ENCODE results near the gene DOCK10.
"Not testable (repeated sequence)": the region's sequence is repeated elsewhere in the genome, so short reads cannot be mapped to it uniquely, and the experiment has no call there.

The DOCK10 gene

DNA sequence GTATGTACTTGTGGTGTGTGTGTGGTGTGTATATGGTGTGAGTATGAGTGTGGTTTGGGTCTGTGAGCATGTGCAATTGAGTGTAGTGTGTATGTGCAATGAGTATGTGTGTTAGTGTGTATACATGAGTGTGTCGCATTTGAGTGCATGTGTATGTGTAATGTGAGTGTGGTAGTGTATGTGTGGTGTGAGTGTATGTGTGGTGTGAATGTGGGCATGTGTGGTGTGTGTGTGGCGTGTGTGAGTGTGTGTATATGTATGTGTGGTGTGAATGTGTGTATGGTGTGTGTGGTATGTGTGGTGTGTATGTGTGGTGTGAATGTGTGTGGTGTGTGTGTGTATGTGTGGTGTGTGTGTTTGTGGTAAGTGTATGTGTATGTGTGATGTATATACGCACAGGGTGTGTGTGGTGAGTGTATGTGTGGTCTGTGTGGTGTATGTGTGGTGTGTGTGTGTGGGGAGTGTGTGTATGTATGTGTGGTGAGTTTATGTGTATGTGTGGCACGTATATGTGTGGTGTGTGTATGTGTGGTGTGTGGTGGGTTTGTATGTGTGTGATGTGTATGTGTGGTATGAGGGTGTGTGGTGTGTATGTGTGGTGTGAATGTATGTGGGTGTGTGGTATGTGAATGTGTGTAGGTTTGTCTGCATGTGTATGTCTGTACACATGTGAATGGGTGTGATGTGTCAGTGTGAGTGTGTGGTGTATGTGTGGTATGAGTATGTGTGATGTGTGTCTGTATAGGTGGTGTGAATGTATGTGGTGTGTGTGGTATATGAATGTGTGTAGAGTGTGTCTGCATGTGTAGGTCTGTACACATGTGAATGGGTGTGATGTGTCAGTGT is 123.4 kb downstream of the DOCK10 start:
- no peak for DNase-seq (ENCODE audit: low read depth)

DNA sequence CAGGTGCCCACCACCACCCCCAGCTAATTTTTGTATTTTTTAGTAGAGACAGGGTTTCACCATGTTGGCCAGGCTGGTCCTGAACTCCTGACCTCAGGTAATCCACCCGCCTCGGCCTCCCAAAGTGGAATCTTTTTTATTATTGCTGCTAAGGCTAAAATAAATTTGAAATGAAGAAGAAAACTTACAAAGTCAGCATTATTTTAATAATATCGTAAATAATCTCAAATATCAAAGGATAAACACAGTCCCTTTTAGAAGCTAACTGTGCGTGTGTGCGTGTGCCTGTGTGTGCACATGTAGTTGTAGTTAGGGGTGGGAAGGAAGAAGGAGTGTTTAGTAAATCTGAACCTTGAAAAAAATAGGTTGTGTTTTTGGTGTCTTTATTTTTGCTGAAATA is 125.0 kb downstream of the DOCK10 start:
- not testable (repeated sequence) for DNase-seq (ENCODE audit: low read depth)

DNA sequence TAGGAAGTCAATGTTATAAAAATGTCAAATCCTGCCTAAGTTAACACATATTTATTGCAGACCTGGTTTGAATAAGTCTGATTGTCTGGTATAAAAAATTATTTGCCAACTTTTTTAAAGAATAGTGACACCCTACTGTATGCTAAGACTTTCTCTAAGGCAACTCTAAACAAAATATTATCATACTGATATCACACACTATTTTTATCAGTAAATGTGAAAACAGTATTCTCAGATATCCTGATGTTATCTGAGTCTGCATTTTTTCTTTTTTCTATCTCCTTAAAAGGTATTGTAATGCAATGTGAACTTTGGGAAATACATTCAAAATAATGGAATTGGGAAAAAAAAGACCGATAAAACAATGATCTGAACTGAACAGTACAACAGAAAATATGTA is 127.1 kb downstream of the DOCK10 start:
- no peak for DNase-seq (ENCODE audit: low read depth)

DNA sequence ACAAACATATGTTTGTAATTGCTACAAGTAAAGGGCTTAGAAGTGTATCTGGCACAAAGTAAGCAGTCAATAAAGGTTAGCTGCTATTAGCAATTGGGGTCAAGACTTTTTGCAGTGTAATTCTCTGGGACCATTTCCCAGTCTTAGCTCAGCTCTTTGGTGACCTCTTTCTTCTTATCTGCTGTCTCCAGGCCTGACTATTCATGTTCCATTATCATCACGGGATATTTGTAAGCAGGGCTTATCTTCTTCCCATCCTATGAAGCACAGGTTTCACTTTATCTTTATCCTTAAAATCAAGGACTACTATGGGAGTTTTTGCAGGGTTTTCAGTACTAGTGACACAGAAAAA is 131.7 kb downstream of the DOCK10 start:
- DNase-seq (ENCODE audit: low read depth) = no peak

DNA sequence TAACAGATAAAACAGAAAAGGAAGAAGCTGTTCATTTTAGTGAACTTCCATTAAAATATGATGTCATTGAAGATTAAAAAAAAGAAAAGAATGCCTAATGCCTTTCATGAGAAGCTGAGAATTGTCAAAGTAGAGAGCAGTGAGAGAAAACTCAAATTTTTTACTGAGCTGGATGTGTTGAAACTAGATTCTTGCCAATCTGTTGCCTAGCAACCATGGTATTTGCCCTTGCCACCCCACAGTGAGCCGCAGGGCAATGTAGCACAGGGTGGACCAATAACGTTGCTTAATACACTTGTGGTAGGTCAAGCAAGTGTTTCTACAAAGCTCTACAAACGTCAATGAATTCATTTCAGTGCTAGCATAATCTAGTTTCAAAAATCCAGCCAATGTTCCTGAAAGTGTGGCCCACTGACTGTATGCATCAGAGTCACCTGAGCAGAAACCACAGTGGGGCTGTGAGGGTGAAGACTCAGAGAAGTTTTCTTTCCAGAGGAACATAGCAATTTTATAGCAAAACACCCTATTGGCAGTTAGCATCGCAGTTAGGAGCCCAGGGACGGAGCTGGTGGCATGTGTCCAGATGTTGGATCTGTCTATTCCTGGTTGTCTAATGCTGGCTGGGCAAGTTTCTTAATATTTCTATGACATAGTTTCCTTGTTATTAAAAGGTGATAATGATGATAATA is 132.2 kb downstream of the DOCK10 start:
- DNase-seq (ENCODE audit: low read depth) = no peak

DNA sequence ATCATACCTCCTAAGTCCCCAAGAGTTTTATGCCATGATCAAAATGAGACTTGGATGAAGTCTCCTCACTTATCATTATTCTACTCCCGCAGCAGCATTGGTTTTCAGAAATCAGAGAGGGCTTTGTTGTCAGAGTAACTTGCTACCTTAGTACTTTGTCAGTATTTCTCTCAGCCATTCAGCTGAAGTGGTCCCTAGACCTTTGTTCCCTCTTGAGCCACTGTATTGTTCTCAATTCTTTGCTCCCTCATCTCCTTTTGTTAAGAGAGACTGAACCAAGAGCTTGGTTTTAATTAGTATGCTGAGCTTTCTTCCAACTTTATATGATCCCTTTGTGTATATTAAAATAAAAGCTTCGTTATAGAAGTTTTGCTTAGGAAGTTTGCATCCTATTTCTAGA is 133.4 kb downstream of the DOCK10 start:
- no peak for DNase-seq (ENCODE audit: low read depth)

DNA sequence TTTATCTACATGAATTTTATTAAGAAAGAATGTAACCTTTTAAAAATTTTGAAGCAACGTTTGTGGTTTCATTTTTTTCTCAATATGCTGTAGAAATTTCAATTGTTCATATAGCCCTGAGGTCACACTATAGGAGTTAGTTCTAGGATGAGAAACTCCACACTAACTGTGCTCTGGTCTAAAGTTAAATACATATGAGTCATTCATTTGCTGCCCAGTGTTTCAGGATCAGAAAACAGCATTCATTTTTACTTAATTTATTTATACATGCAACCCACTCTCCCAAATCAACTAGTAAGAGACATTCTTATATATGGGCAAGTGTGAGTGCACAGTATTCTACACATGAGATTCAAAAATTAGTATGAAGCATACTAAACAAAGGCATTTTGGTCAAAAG is 137.9 kb downstream of the DOCK10 start:
- DNase-seq (ENCODE audit: low read depth) = no peak

DNA sequence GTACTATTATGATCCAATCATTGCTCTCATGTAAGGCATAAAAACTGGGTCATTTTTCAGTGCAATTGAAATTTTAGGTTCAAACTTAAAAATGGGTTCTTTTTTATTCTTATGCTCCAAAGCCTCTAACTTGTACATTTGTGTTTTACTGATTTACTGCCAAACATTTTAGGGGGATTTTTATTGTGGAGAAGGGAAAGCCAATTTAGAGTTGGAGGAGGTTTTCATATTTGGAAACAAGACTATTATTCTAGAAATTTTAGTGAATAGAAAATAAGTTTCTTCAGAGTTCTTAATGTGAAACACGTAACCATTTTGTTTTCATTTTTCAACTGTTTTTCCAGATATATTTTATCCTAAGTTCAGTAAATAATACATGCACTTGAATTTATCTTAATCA is 138.6 kb downstream of the DOCK10 start:
- no peak for DNase-seq (ENCODE audit: low read depth)

DNA sequence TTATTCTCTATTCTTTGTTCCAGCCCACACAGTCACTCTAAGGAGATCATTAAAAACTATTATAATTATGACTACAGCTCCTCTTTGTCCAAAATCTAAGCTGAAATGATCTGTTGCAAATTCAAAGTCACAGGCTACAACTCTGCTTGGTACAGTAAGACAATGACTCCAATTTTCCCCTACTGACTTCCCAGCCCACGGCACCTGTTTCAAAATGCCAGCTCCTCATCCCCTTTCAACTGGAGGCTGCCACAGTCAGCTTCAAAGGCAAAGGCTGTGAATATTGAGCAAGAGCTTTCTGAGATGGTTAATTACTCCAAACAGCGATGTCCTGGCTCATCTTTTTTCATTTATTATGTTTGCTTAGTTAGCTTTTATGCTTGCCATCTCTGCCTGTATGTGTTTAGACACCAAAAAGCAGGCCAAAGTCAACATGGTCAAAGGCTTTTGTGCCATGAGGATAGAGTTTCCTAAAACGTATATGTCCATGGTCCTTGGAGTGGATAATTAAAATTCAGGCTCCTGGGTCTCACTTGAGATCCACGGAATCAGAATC is 141.1 kb downstream of the DOCK10 start:
- DNase-seq (ENCODE audit: low read depth) = no peak

DNA sequence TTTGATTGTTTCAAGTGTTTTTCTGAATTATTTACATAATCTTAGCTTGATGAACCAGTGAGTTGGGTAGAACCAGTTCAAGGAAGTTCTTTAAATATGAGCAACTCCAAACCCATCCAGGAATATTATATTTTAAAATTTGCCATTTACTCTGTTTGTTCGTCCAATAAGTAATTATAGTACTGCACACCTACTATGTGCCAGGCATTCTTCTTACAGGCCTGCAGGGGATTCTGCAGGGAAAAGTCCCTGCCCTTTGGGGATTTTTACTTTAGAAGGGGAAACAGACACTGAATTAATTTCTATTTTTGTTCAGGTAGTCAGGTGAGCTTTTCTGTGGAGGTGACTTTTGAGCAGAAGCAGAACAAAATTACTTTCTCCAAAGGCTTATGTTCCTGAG is 146.9 kb downstream of the DOCK10 start:
- no peak for DNase-seq (ENCODE audit: low read depth)

DNA sequence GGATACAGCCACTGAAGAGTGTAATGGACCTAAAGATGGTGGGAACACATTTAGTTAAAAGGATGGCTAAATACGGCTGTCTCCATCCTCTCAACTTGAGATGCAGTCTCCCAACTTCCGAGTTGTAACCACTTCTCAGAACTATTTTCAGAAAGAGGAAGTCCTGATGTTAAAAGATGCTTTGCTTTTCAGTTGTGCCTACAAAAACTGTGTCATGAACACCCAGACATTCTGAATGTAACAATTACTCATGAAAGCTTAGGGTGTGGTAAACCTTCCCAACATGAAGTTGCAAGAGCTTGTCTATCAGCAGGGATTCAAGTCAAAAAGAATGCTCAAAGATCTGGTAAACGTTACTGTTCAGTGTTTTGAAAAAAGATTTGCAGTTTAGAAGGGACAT is 147.9 kb downstream of the DOCK10 start:
- no peak for DNase-seq (ENCODE audit: low read depth)

DNA sequence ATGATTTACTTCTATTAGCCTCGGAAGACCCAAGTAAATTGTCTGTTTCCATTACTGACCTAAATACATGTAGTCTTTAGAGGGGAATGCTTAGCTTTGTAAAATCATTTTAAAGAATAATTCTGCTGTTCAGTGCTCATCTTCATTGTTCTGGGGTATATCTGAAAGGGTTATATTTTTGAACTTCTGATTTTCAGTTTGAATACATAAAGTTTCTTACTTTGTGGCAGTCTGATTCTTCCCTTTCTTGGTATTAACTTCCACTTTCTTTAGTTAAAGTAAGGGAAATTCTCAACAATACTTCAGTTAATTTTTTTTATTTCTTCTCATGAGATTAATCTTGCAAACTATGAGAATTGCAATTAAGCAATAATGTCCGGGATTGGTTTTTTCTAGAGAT is 148.4 kb downstream of the DOCK10 start:
- DNase-seq (ENCODE audit: low read depth) = no peak

DNA sequence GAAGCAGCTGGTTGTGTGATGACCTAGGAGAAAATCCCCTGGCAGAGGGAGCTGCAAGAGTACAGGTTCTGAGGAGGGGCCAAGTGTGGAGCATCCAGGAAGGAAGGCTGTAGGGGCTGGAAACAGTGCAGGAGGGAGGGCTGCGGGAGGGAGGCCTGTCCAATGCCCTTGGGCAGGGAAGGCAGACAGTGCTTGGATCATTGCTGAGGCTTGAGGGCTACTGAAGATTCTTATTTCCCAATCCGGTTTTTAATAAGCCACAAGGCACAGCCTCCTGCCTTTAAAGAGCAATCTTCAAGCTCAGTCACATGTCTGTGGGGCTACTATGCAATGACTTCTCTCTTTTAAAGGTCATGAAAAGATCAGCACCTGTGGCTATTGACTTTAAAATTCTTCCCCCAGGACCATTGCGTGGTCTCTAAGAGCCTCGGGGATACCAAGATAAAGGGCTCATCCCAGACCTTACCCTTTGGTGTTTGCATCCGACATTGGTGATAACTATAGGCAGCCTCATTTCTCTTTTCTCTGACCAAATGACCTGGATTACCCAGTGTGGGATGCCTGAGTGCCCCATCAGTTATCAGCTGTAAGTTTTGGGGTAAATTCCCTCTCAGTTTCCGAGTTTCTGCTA is 149.6 kb downstream of the DOCK10 start:
- DNase-seq (ENCODE audit: low read depth) = no peak

DNA sequence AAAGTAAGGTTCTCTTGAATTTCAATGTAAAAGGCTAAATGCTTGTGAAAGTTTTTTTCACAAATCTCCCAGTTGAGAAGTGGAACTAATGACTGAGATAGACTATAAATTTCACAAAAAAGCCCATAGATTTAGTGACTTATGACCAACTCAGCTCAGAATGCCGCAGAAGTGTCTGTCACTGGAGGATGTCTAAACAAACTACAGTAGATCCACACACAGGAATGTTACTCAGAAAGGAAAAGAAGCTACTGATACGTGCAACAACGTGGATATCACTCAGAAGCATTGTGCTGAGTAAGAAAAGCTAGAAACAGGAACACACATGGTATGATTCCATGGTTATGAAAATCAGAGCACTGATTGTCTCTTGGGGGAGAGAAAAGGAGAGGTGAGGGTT is 151.9 kb downstream of the DOCK10 start:
- no peak for DNase-seq (ENCODE audit: low read depth)

DNA sequence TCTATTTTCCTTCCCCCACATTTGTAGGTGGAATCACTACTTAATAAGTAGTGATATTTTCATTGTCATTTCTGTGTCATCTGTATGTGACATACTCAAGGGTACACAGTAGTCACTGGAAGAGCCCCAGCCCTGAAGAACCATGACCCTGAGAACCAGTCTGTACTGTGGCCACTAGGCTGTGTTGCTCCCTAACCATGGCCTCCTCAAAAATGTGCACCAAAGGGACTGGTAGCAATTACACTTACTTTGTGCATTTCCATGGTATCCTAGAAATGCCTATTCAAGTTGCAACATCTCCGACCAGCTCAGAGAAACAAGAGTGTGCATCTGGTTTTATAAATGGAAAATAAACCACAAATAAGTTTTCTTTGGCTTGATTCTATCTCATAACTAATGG is 155.1 kb downstream of the DOCK10 start:
- no peak for DNase-seq (ENCODE audit: low read depth)

DNA sequence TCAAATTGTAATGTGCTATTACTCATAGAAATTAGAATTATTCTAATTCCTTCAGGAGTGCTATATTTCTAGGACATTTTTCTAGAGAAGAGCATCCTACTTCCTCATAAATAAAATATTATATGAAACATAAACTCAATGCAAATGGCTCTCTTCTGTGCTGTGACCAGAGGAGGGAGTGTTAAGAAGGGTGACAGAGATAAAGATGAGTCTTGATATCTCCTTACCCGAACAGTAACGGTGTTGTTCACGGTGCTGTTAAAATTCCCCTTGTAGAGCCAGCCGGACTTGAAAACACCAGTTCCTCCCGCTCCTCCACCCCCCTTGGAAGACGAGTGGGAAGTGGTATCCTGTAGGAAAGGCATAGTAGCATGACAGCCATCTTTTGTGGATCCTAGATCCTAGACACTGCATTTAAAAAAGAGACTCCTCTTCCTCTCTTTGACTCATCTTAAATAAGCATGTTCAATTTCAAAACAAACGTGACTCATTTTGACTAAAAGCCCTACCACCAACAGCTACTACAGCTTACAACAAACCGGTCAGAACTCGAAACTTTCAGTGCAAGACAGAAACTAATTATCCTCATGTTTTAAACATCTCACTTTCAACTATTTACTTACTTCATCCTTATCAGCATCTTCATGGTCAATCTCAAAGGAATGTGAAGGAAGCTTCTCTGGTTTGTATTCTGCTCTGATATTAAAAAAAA is 156.3 kb downstream of the DOCK10 start:
- no peak for DNase-seq (ENCODE audit: low read depth)

DNA sequence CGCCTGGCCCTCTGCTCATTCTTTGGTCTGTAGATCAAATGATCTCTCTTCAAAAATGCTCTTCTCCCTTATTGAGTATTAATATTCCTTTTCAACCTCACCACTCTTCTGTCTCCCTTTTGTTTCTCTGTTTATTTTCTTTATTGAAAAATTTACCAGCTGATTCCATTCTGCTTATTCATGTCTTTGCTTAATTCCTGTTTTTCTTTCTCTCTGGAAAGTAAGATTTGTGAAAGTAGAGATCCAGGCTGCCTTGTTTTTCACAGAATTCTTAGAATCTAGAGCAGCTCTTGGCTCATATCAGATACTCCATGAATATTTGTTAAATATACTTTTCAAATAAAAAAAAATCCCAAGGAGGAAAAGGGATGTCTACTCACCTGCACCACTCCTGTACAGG is 157.0 kb downstream of the DOCK10 start:
- no peak for DNase-seq (ENCODE audit: low read depth)

DNA sequence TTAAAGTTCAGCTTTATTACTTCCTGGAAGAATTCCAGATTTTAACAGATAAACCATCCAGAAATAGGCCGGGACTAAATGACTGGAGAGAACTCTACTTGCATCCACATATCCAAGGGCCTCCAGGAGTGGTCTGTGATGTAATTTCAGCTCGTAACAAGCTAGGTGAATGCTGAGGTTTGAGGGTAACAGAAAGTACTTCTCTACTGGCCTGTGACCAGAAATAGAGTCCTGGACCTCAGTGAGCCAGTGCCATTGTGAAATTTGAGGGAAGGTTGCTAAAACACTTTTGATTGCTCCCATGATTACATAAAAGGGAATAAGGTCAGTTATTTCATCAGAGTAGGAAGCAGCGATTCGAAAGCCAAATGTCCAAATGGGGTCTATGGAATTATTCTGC is 158.1 kb downstream of the DOCK10 start:
- DNase-seq (ENCODE audit: low read depth) = no peak

DNA sequence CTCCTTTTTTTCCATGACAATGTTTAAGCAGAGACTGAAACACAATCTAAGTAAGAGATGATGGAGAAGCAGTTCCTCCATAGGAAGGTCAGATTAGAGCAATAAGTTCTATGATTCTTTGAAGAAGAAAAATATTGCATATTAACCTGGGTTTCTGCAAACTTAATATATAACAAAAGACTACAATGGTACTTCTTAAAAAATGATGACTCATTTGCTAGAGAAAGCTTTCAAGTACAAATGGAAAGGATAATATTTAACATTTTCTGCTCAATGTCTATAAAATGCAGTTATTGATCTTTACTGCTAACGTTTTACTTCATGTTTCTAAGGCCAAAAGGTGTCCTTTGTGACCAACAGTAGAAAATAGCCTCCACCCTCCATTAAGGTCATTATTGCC is 158.6 kb downstream of the DOCK10 start:
- no peak for DNase-seq (ENCODE audit: low read depth)

DNA sequence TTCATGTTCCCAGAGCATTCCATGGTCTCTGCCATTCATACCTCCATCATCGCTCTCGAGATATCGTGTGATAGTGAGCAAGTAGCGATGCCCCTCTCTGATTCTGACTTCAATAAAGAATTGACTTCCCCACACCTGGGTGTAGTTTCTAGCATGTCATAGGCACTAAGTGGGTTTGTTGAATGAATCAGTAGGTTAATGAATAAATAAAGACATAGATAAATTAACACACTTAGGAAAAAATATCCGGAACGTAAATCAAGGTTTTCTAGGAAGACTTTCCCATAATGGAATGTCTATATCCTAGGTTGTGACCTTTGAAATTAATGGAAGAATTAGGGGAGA is 159.1 kb downstream of the DOCK10 start:
- DNase-seq (ENCODE audit: low read depth) = no peak

DNA sequence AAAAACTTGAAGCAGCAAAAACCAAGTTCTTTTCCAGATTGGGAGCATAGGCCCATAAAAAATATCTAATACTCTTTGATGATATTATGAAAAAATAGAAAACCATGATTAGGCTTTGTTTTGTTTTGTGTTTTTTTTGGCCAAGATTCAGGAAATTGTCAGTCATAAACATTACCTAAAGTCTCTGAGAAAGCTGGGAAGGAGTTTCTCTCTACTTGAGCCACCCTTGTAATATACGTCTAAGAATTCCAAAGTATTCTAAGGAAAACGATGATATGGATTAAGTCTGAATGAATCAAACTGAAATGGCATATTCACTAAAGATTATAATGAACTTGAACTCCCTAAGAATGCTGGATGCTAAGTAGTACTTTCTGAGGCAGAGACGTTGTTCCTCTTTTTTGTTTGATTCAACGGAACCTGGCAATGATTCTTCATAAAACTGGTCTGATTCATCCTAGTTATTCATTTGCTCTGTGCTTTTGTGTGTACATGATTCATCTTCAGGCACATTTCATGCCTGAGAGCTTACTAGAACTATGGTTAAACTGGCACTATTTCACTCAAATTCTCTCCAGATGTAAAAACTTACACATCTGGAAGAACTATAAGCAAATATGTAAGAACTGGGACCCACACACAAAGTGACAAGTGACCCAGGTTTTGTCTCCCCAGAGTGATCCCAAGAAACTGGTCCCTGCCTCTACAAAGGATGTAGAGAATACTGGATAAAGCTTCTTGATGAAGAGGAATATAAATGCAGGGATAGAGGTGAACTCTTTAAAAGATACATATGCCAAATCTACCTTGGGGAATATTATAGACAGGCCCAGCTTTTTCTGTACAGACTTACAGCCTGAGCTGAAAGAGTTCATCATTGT is 159.7 kb downstream of the DOCK10 start:
- no peak for DNase-seq (ENCODE audit: low read depth)

DNA sequence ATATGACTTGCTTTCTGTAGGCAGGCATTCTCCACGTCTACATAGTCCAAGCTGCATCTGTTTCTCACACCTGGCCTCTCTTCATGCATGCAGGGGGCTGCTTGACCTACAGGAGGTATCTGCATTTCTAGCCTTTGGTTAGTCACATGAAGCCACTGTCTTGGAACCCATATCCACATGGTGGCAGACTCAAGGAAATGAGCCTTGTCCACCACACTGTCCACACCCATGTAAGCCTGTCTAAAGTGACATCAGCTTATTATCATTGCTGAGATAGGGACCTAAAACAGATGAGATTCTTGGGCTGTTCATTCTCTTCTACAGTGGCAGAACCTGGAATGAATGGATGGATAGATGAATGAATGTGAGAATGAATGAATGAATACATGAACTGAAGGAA is 160.4 kb downstream of the DOCK10 start:
- DNase-seq (ENCODE audit: low read depth) = no peak
